Endothelial cell (in vitro differentiated cells): Measurements from ENCODE around the gene PRDM15. TPM values are rescaled to one million over a fixed set of nuclear protein-coding genes. Genes with fewer than 3 reads are reported as not detected.

ENCODE experiments used
- DNase-seq: peaks from one replicate; pipeline ENCODE4 v3.0.0; 2021; ENCODE audit warnings: low spot score
- H3K27ac Mint-ChIP-seq: one replicate; pipeline ENCODE4 v1.8.0; 2021; ENCODE audit warnings: mixed read lengths, inconsistent platforms; ENCODE audit not compliant: unreplicated experiment
- H3K27me3 Mint-ChIP-seq: one replicate; pipeline ENCODE4 v1.8.0; 2021; ENCODE audit warnings: mild to moderate bottlenecking, moderate library complexity, mixed read lengths, inconsistent platforms; ENCODE audit not compliant: unreplicated experiment
- H3K36me3 Mint-ChIP-seq: one replicate; pipeline ENCODE4 v1.8.0; 2021; ENCODE audit warnings: mild to moderate bottlenecking, low read depth, mixed read lengths, inconsistent platforms; ENCODE audit not compliant: unreplicated experiment
- H3K4me1 Mint-ChIP-seq: one replicate; pipeline ENCODE4 v1.8.0; 2021; ENCODE audit warnings: mild to moderate bottlenecking, mixed read lengths, inconsistent platforms; ENCODE audit not compliant: unreplicated experiment
- H3K4me3 Mint-ChIP-seq: one replicate; pipeline ENCODE4 v1.8.0; 2021; ENCODE audit warnings: mild to moderate bottlenecking, mixed read lengths, inconsistent platforms; ENCODE audit not compliant: unreplicated experiment
- H3K9me3 Mint-ChIP-seq: one replicate; pipeline ENCODE4 v1.8.0; 2021; ENCODE audit warnings: mixed read lengths, inconsistent platforms; ENCODE audit not compliant: unreplicated experiment
- total RNA-seq: library from RNA; stranded (reverse); fragmentation: NEBNext Ultra II Directional; extraction: Animal tissue kit (Norgen Biotek cat#: 25700); gene quantifications from one replicate; pipeline ENCODE4 v1.2.1, GENCODE V29; 2021; ENCODE audit not compliant: unreplicated experiment
- TF ChIP-seq, protein P1 (sequence below): fragments of 200-600 bp; sonication (generic); IDR thresholded peaks from one replicate; pipeline ENCODE4 v1.5.0; 2021; ENCODE audit warnings: antibody characterized with exemption; ENCODE audit not compliant: unreplicated experiment

Gene PRDM15
- total RNA-seq, 1 donor from 2014 or later, result 7.5 TPM

- peaks cover 7% of the 10 kb centered on the region for H3K27me3 Mint-ChIP-seq
- H3K4me3 Mint-ChIP-seq, result no peak overlapping the region
- H3K36me3 Mint-ChIP-seq, result peaks cover 18% of the 10 kb centered on the region
- H3K27ac Mint-ChIP-seq, result no peak overlapping the region
- no peaks in the 10 kb centered on the region for H3K9me3 Mint-ChIP-seq
- TF ChIP-seq, protein P1, sequence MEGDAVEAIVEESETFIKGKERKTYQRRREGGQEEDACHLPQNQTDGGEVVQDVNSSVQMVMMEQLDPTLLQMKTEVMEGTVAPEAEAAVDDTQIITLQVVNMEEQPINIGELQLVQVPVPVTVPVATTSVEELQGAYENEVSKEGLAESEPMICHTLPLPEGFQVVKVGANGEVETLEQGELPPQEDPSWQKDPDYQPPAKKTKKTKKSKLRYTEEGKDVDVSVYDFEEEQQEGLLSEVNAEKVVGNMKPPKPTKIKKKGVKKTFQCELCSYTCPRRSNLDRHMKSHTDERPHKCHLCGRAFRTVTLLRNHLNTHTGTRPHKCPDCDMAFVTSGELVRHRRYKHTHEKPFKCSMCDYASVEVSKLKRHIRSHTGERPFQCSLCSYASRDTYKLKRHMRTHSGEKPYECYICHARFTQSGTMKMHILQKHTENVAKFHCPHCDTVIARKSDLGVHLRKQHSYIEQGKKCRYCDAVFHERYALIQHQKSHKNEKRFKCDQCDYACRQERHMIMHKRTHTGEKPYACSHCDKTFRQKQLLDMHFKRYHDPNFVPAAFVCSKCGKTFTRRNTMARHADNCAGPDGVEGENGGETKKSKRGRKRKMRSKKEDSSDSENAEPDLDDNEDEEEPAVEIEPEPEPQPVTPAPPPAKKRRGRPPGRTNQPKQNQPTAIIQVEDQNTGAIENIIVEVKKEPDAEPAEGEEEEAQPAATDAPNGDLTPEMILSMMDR, result no peak
- no peaks in the 10 kb centered on the region for H3K4me1 Mint-ChIP-seq
- no peak for DNase-seq
These were observed 26.8 kb downstream of the PRDM15 start for GRCh38 chr21:41852151-41852928.

DNA sequence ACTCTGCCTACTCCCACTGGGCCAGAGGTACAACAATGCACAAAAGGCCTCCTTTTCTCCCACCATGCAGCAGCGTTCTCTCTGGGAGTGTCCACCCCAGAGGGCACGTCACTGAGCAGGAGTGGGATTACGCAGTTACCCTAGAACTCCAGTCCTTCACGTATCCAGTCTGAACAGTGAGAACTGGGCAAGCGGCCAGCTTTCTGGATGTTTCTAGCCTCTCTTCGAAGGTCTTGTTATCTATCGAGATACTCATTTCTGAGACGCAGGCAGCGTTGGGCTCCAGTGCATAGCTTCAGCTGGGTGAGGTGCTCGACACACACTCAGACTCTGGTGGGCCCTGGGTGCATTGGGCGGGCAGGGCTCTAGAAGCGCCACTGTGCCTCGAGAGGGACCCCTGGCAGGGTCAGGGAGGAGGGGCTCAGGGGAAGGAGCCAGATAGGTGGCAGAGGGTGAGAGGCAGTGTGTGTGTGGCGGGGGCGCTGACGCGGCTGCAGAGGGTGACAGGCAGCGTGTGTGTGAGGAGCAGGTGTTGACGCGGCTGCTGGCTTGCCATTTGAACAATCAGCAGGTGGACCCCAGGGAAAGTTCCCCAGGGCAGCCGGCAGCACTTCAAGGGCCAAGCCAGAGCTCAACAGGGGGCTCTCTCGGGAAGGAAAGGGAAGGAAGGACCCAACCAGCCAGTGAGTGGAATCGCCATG lies 27.9 kb downstream of the PRDM15 start:
- Mint-ChIP-seq H3K4me1 (no peaks in the 10 kb centered on the region), H3K4me3 (no peak overlapping the region), H3K27me3 (peaks cover 4% of the 10 kb centered on the region), H3K36me3 (peaks cover 9% of the 10 kb centered on the region), H3K9me3 (no peaks in the 10 kb centered on the region), H3K27ac (no peak overlapping the region)
- no peak for DNase-seq
- TF ChIP-seq, protein P1, result no peak

DNA sequence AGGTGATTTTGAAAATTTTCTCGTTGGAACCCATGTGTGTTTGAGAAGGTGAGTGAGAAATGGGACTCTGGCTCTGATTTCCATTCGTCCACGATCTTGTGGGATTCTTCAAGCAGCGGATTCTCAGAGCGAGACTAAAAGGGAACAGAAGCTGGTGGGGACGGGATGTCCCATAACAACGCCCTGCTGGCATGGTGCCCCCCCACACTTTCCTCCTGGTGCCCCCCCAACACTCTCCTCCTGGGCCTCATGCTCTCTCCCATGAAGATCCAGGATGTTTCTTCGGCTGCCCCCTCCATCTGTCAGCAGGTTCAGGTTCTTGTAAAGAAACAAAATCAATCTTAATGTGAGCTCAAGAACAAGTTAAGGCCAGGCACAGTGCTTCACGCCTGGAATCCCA lies 29.1 kb downstream of the PRDM15 start:
- H3K4me3 Mint-ChIP-seq, result no peak overlapping the region
- peaks cover 4% of the 10 kb centered on the region for H3K27me3 Mint-ChIP-seq
- no peak overlapping the region for H3K27ac Mint-ChIP-seq
- H3K9me3 Mint-ChIP-seq, result no peaks in the 10 kb centered on the region
- DNase-seq, result no peak
- TF ChIP-seq, protein P1, result no peak
- H3K36me3 Mint-ChIP-seq, result peaks cover 8% of the 10 kb centered on the region
- no peaks in the 10 kb centered on the region for H3K4me1 Mint-ChIP-seq

DNA sequence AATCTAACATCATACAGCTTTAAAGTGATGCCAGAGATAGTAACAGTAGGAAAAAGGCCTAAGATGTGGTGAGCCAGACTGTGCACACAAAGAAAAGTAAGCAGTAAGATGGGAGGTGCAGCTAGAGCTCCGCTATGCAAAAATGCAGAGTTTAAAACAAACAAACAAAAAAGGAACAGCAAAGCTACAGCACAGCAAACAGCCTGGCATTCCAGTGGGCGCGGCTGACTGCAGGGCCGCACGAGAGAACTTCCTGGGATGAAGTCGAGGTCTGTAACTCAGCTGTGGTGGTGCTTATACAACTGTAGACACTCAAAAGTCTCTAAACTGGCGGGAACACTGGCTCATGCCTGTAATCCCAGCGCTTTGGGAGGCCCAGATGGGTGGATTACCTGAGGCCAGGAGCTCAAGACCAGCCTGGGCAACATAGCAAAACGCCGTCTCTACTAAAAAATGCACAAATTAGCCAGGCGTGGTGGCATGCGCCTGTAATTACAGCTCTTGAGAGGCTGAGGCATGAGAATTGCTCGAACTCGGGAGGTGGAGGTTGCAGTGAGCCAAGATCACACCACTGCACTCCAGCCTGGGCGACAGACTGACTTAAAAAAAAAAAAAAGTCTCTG lies 30.1 kb downstream of the PRDM15 start:
- Mint-ChIP-seq H3K4me3 (no peak overlapping the region), H3K9me3 (no peaks in the 10 kb centered on the region), H3K36me3 (peaks cover 2% of the 10 kb centered on the region), H3K4me1 (peaks cover under 1% of the 10 kb centered on the region), H3K27me3 (peaks cover 3% of the 10 kb centered on the region), H3K27ac (no peak overlapping the region)
- DNase-seq, result no peak
- TF ChIP-seq, protein P1, result no peak
